NB4 (cell line): ENCODE results near the gene FBXL20.
"Not testable (repeated sequence)": the region's sequence is repeated elsewhere in the genome, so short reads cannot be mapped to it uniquely, and the experiment has no call there.

ENCODE experiments used
- CTCF ChIP-seq: IDR thresholded peaks from one replicate; pipeline ENCODE4 v1.5.1; 2012; ENCODE audit warnings: low read depth, low read length
- MAX ChIP-seq: IDR thresholded peaks from 2 replicates; pipeline ENCODE4 v1.6.1; 2011; ENCODE audit warnings: low read depth, low read length
- MYC ChIP-seq: IDR thresholded peaks from 2 replicates; pipeline ENCODE4 v1.6.1; 2011; ENCODE audit warnings: low read depth, low read length
- POLR2A ChIP-seq: IDR thresholded peaks from 2 replicates; pipeline ENCODE4 v1.6.1; 2011; ENCODE audit warnings: mild to moderate bottlenecking; ENCODE audit not compliant: insufficient read length; ENCODE audit errors: extremely low read depth

DNA sequence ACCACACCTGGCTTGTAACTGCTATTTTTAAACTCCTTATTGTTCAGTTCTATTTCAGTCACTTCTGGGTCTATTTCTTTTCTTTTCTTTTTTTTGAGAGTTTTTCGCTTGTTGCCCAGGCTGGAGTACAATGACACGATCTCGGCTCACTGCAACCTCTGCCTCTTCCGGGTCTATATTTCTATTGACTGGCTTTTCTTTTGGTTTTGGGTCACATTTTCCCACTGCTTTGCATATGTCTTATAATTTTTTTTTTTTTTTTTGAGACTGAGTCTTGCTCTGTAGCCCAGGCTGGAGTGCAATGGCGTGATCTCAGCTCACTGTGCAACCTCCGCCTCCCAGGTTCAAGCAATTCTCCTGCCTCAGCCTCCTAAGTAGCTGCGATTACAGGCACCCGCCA, 108.9 kb downstream of the FBXL20 start:
- not testable (repeated sequence) for TF ChIP-seq CTCF, POLR2A, MYC, MAX
